GM23338 (cell line): Measurements from ENCODE around the gene CYP3A4.
"Not testable (repeated sequence)": the region's sequence is repeated elsewhere in the genome, so short reads cannot be mapped to it uniquely, and the experiment has no call there.

Experiments used
- CREB1 ChIP-seq: fragments of 250-450 bp; sonication (Bioruptor Pico); IDR thresholded peaks from 2 replicates; pipeline ENCODE4 v1.5.0; 2020; ENCODE audit warnings: low read depth, mild to moderate bottlenecking, moderate library complexity
- CTCF ChIP-seq, 2 experiments: fragments of 200-600 bp in 1 of 2; sonication (generic) in 1 of 2; conservative IDR thresholded peaks; 2 replicates each; pipeline versions ENCODE4 v1.5.1 to v1.6.1; 2016 to 2017; ENCODE audit warnings: antibody characterized with exemption in 2 of 2, low read depth in 2 of 2, mild to moderate bottlenecking in 2 of 2, moderate library complexity in 1 of 2
- ETS1 ChIP-seq: IDR thresholded peaks from 2 replicates; pipeline ENCODE4 v1.6.1; 2016; ENCODE audit warnings: antibody characterized with exemption
- EZH2 ChIP-seq: fragments of 200-600 bp; sonication (generic); IDR thresholded peaks from one replicate; pipeline ENCODE4 v1.8.0; 2017; ENCODE audit warnings: antibody characterized with exemption, mild to moderate bottlenecking, low read depth; ENCODE audit not compliant: unreplicated experiment
- EZH2phosphoT487 ChIP-seq: fragments of 200-600 bp; sonication (generic); IDR thresholded peaks from one replicate; pipeline ENCODE4 v1.8.1; 2018; ENCODE audit warnings: antibody characterized with exemption; ENCODE audit not compliant: unreplicated experiment
- POLR2AphosphoS5 ChIP-seq: IDR thresholded peaks from 2 replicates; pipeline ENCODE4 v1.6.1; 2016; ENCODE audit warnings: antibody characterized with exemption, low read depth
- REST ChIP-seq: IDR thresholded peaks from one replicate; pipeline ENCODE4 v1.6.1; 2018; ENCODE audit warnings: antibody characterized with exemption; ENCODE audit not compliant: unreplicated experiment
- STAT1 ChIP-seq: IDR thresholded peaks from one replicate; pipeline ENCODE4 v1.6.1; 2016; ENCODE audit warnings: antibody characterized with exemption; ENCODE audit not compliant: unreplicated experiment

GRCh38 chr7:99745395-99745794 is 38.6 kb downstream of the CYP3A4 start:
- not testable (repeated sequence) for TF ChIP-seq CTCF (conservative IDR thresholded peaks at IDR 0.05; ENCODE audit: low read depth in 2 of 2); EZH2; REST; EZH2phosphoT487; ETS1; POLR2AphosphoS5; CREB1 (CRISPR knock-in tag); STAT1
